ENCODE measurements around the gene SAPCD2.
"Not testable (repeated sequence)": the region's sequence is repeated elsewhere in the genome, so short reads cannot be mapped to it uniquely, and the experiment has no call there.

The SAPCD2 gene

GRCh38 chr9:137069508-137070091, 757 bp downstream of the SAPCD2 start:
- peak overlapping the region; percentile 79 for H3K4me3 ChIP-seq (ENCODE audit: low read depth, low read length)
- no peaks in the 10 kb centered on the region for H3K79me2 ChIP-seq (ENCODE audit: control insufficient read depth, insufficient read depth, low read length, unreplicated experiment)
- H3K4me1 ChIP-seq (ENCODE audit: control insufficient read depth, insufficient read depth, low read length, unreplicated experiment) = no peaks in the 10 kb centered on the region
- no peaks in the 10 kb centered on the region for H3K27me3 ChIP-seq (ENCODE audit: insufficient read depth, low read length)
- H3K27ac ChIP-seq (ENCODE audit: low read depth, low read length) = no peak overlapping the region
- H3K36me3 ChIP-seq (ENCODE audit: insufficient read depth, low read length) = no peaks in the 10 kb centered on the region
- no peak overlapping the region for H2AFZ ChIP-seq (ENCODE audit: low read length, unreplicated experiment)

GRCh38 chr9:137068539-137069507, 1.5 kb downstream of the SAPCD2 start:
- Histone ChIP-seq H3K79me2 (ENCODE audit: control insufficient read depth, insufficient read depth, low read length, unreplicated experiment) (no peaks in the 10 kb centered on the region), H3K27me3 (ENCODE audit: insufficient read depth, low read length) (no peaks in the 10 kb centered on the region), H2AFZ (ENCODE audit: low read length, unreplicated experiment) (no peak overlapping the region), H3K4me3 (ENCODE audit: low read depth, low read length) (no peak overlapping the region), H3K4me1 (ENCODE audit: control insufficient read depth, insufficient read depth, low read length, unreplicated experiment) (no peaks in the 10 kb centered on the region), H3K27ac (ENCODE audit: low read depth, low read length) (no peak overlapping the region), H3K36me3 (ENCODE audit: insufficient read depth, low read length) (no peaks in the 10 kb centered on the region)

GRCh38 chr9:137067860-137068538, 2.4 kb downstream of the SAPCD2 start:
- Histone ChIP-seq H3K27ac (ENCODE audit: low read depth, low read length) (no peak overlapping the region), H3K79me2 (ENCODE audit: control insufficient read depth, insufficient read depth, low read length, unreplicated experiment) (no peaks in the 10 kb centered on the region), H3K4me3 (ENCODE audit: low read depth, low read length) (no peak overlapping the region), H3K36me3 (ENCODE audit: insufficient read depth, low read length) (no peaks in the 10 kb centered on the region), H2AFZ (ENCODE audit: low read length, unreplicated experiment) (no peak overlapping the region), H3K27me3 (ENCODE audit: insufficient read depth, low read length) (no peaks in the 10 kb centered on the region), H3K4me1 (ENCODE audit: control insufficient read depth, insufficient read depth, low read length, unreplicated experiment) (no peaks in the 10 kb centered on the region)

GRCh38 chr9:137066096-137066861, 4.1 kb downstream of the SAPCD2 start:
- no peak overlapping the region for H3K27ac ChIP-seq (ENCODE audit: low read depth, low read length)
- H3K4me1 ChIP-seq (ENCODE audit: control insufficient read depth, insufficient read depth, low read length, unreplicated experiment) = no peaks in the 10 kb centered on the region
- no peak overlapping the region for H2AFZ ChIP-seq (ENCODE audit: low read length, unreplicated experiment)
- no peaks in the 10 kb centered on the region for H3K27me3 ChIP-seq (ENCODE audit: insufficient read depth, low read length)
- no peaks in the 10 kb centered on the region for H3K36me3 ChIP-seq (ENCODE audit: insufficient read depth, low read length)
- no peak overlapping the region for H3K4me3 ChIP-seq (ENCODE audit: low read depth, low read length)
- H3K79me2 ChIP-seq (ENCODE audit: control insufficient read depth, insufficient read depth, low read length, unreplicated experiment) = no peaks in the 10 kb centered on the region

- no peaks in the 10 kb centered on the region for H3K79me2 ChIP-seq (ENCODE audit: control insufficient read depth, insufficient read depth, low read length, unreplicated experiment)
- no peak overlapping the region for H3K4me3 ChIP-seq (ENCODE audit: low read depth, low read length)
- H3K36me3 ChIP-seq (ENCODE audit: insufficient read depth, low read length) = no peaks in the 10 kb centered on the region
- H3K4me1 ChIP-seq (ENCODE audit: control insufficient read depth, insufficient read depth, low read length, unreplicated experiment) = no peaks in the 10 kb centered on the region
- H3K27ac ChIP-seq (ENCODE audit: low read depth, low read length) = no peak overlapping the region
- H2AFZ ChIP-seq (ENCODE audit: low read length, unreplicated experiment) = no peak overlapping the region
- no peaks in the 10 kb centered on the region for H3K27me3 ChIP-seq (ENCODE audit: insufficient read depth, low read length)
These were observed 4.9 kb downstream of the SAPCD2 start for GRCh38 chr9:137065336-137065967.

GRCh38 chr9:137064880-137065164, 5.5 kb downstream of the SAPCD2 start:
- no peak overlapping the region for H2AFZ ChIP-seq (ENCODE audit: low read length, unreplicated experiment)
- no peaks in the 10 kb centered on the region for H3K4me1 ChIP-seq (ENCODE audit: control insufficient read depth, insufficient read depth, low read length, unreplicated experiment)
- no peaks in the 10 kb centered on the region for H3K79me2 ChIP-seq (ENCODE audit: control insufficient read depth, insufficient read depth, low read length, unreplicated experiment)
- no peaks in the 10 kb centered on the region for H3K36me3 ChIP-seq (ENCODE audit: insufficient read depth, low read length)
- H3K27me3 ChIP-seq (ENCODE audit: insufficient read depth, low read length) = no peaks in the 10 kb centered on the region
- no peak overlapping the region for H3K27ac ChIP-seq (ENCODE audit: low read depth, low read length)
- H3K4me3 ChIP-seq (ENCODE audit: low read depth, low read length) = no peak overlapping the region

- no peak overlapping the region for H2AFZ ChIP-seq (ENCODE audit: low read length, unreplicated experiment)
- no peaks in the 10 kb centered on the region for H3K27me3 ChIP-seq (ENCODE audit: insufficient read depth, low read length)
- H3K4me1 ChIP-seq (ENCODE audit: control insufficient read depth, insufficient read depth, low read length, unreplicated experiment) = no peaks in the 10 kb centered on the region
- H3K79me2 ChIP-seq (ENCODE audit: control insufficient read depth, insufficient read depth, low read length, unreplicated experiment) = no peaks in the 10 kb centered on the region
- H3K36me3 ChIP-seq (ENCODE audit: insufficient read depth, low read length) = no peaks in the 10 kb centered on the region
- H3K27ac ChIP-seq (ENCODE audit: low read depth, low read length) = no peak overlapping the region
- H3K4me3 ChIP-seq (ENCODE audit: low read depth, low read length) = no peak overlapping the region
These were observed 6.1 kb downstream of the SAPCD2 start for GRCh38 chr9:137064027-137064879.

- no peak overlapping the region for H2AFZ ChIP-seq (ENCODE audit: low read length, unreplicated experiment)
- no peak overlapping the region for H3K27ac ChIP-seq (ENCODE audit: low read depth, low read length)
- H3K4me3 ChIP-seq (ENCODE audit: low read depth, low read length) = no peak overlapping the region
- H3K27me3 ChIP-seq (ENCODE audit: insufficient read depth, low read length) = no peaks in the 10 kb centered on the region
- no peaks in the 10 kb centered on the region for H3K79me2 ChIP-seq (ENCODE audit: control insufficient read depth, insufficient read depth, low read length, unreplicated experiment)
- H3K36me3 ChIP-seq (ENCODE audit: insufficient read depth, low read length) = no peaks in the 10 kb centered on the region
- H3K4me1 ChIP-seq (ENCODE audit: control insufficient read depth, insufficient read depth, low read length, unreplicated experiment) = no peaks in the 10 kb centered on the region
These were observed 6.9 kb downstream of the SAPCD2 start for GRCh38 chr9:137063311-137064026.

- H3K4me3 ChIP-seq (ENCODE audit: low read depth, low read length); H3K27me3 ChIP-seq (ENCODE audit: insufficient read depth, low read length); H2AFZ ChIP-seq (ENCODE audit: low read length, unreplicated experiment); H3K4me1 ChIP-seq (ENCODE audit: control insufficient read depth, insufficient read depth, low read length, unreplicated experiment); H3K27ac ChIP-seq (ENCODE audit: low read depth, low read length); H3K79me2 ChIP-seq (ENCODE audit: control insufficient read depth, insufficient read depth, low read length, unreplicated experiment); H3K36me3 ChIP-seq (ENCODE audit: insufficient read depth, low read length): not testable (repeated sequence)
These were observed 7.6 kb downstream of the SAPCD2 start for GRCh38 chr9:137062798-137063197.
